OCI-LY7 (cell line): ENCODE measurements around the gene CRABP2. TPM values are rescaled to one million over a fixed set of nuclear protein-coding genes. Genes with fewer than 3 reads are reported as not detected.

Source experiments
- BruUV-seq: library from RNA; stranded (reverse); fragments of 400-500 nt; replicated peaks from 2 replicates; lab custom pipeline; 2021; lab: Mats Ljungman, UMichigan
- CTCF ChIA-PET: fragments of 300-600 bp; sonication (Branson Sonifier 250); formaldehyde crosslinking; loops from one replicate; lab custom pipeline; 2022; ENCODE audit warnings: antibody characterized with exemption; ENCODE audit not compliant: unreplicated experiment; lab: Charles Lee
- POLR2A ChIA-PET: fragments of 300-600 bp; sonication (Branson Sonifier 250); formaldehyde crosslinking; loops from one replicate; lab custom pipeline; 2022; ENCODE audit warnings: antibody characterized with exemption; lab: Charles Lee
- DNase-seq: peaks from one replicate; pipeline ENCODE4 v3.0.0-alpha.2; 2015; ENCODE audit warnings: low spot score
- H2AFZ ChIP-seq: fragments of 200-600 bp; sonication (generic), shearing (Covaris generic); 2 replicates; pipeline ENCODE4 v1.6.1; 2014; ENCODE audit warnings: mild to moderate bottlenecking, antibody characterized with exemption, low read length, moderate library complexity
- H3K27ac ChIP-seq: fragments of 200-600 bp; sonication (generic); 2 replicates; pipeline ENCODE4 v1.5.1; 2014; ENCODE audit warnings: mixed run types, low read depth, mild to moderate bottlenecking, moderate library complexity, low read length, inconsistent platforms; ENCODE audit not compliant: poor library complexity, severe bottlenecking
- H3K36me3 ChIP-seq: fragments of 200-600 bp; sonication (generic); 2 replicates; pipeline ENCODE4 v1.6.1; 2014; ENCODE audit warnings: mild to moderate bottlenecking, antibody characterized with exemption, low read length, moderate library complexity, mixed read lengths; ENCODE audit not compliant: insufficient read depth
- H3K4me1 ChIP-seq: fragments of 200-600 bp; sonication (generic); 2 replicates; pipeline ENCODE4 v1.5.1; 2014; ENCODE audit warnings: mild to moderate bottlenecking, low read length; ENCODE audit not compliant: insufficient read depth, poor library complexity, severe bottlenecking
- H3K4me2 ChIP-seq: fragments of 200-600 bp; sonication (generic); 2 replicates; pipeline ENCODE4 v1.6.1; 2014; ENCODE audit warnings: mild to moderate bottlenecking, low read length
- H3K4me3 ChIP-seq: fragments of 200-600 bp; sonication (generic); 2 replicates; pipeline ENCODE4 v1.5.1; 2014; ENCODE audit warnings: mild to moderate bottlenecking, low read depth, low read length; ENCODE audit not compliant: poor library complexity, severe bottlenecking
- H3K79me2 ChIP-seq: fragments of 200-600 bp; sonication (generic); 2 replicates; pipeline ENCODE4 v1.6.1; 2016; ENCODE audit warnings: low read depth, mild to moderate bottlenecking, low read length, moderate library complexity, mixed read lengths; ENCODE audit not compliant: insufficient read depth
- H3K9me2 ChIP-seq: fragments of 200-600 bp; sonication (generic); 2 replicates; pipeline ENCODE4 v1.6.1; 2016; ENCODE audit warnings: mild to moderate bottlenecking, low read length, mixed read lengths; ENCODE audit not compliant: insufficient read depth
- H3K9me3 ChIP-seq: fragments of 200-600 bp; sonication (generic); 2 replicates; pipeline ENCODE4 v1.6.1; 2014; ENCODE audit warnings: mild to moderate bottlenecking, mixed run types, low read length, mixed read lengths
- H4K20me1 ChIP-seq: fragments of 200-600 bp; sonication (generic); 2 replicates; pipeline ENCODE4 v1.6.1; 2014; ENCODE audit warnings: mild to moderate bottlenecking, antibody characterized with exemption, low read length, moderate library complexity, mixed read lengths; ENCODE audit not compliant: insufficient read depth
- CTCF ChIP-seq: fragments of 200-600 bp; sonication (generic); conservative IDR thresholded peaks from 2 replicates; pipeline ENCODE4 v1.5.1; 2014; ENCODE audit warnings: mild to moderate bottlenecking, antibody characterized with exemption, low read length, moderate library complexity, mixed read lengths
- EZH2phosphoT487 ChIP-seq: fragments of 200-600 bp; sonication (generic); IDR thresholded peaks from 2 replicates; pipeline ENCODE4 v1.6.1; 2018; ENCODE audit warnings: low read depth, borderline replicate concordance, mild to moderate bottlenecking, mixed run types, antibody characterized with exemption, low read length, moderate library complexity, mixed read lengths
- intact Hi-C: fragments of 100-400 bp; cut with micrococcal nuclease; formaldehyde crosslinking; loops from one replicate; pipeline ENCODE4 v1.10.0; 2022; ENCODE audit not compliant: unreplicated experiment
- total RNA-seq, 2 experiments: library from RNA; depleted of rRNA in 1 of 2; stranded (reverse); fragments of >200 nt in 1 of 2; shearing (Covaris generic) in 1 of 2; gene quantifications; 2 replicates each; pipeline ENCODE4 v1.2.3, GENCODE V29; 2014 to 2022

Gene CRABP2
- total RNA-seq, 2 experiments from 2014 or later: 2.1 to 2.8 TPM

GRCh38 chr1:156703336-156703735 lies 2.0 kb downstream of the CRABP2 start:
- no TSS peak for BruUV-seq
- H3K36me3 ChIP-seq: no peaks in the 10 kb centered on the region
- DNase-seq: no peak
- TF ChIP-seq EZH2phosphoT487: no peak
- TF ChIP-seq CTCF: no peak
- ChIA-PET CTCF (interaction anchor here (0.6 kb wide), 1 partner anchor 79 kb away, joined by 3 read pairs; no protein-coding TSS in a partner anchor), POLR2A (interaction anchor here (0.7 kb wide), 1 partner anchor 53 kb away, joined by 3 read pairs; no protein-coding TSS in a partner anchor)
- no peak overlapping the region for H2AFZ ChIP-seq
- intact Hi-C loops: no loop called here
- no peaks in the 10 kb centered on the region for H3K79me2 ChIP-seq
- H3K27ac ChIP-seq: no peak overlapping the region
- H3K4me3 ChIP-seq: no peak overlapping the region
- no peak overlapping the region for H3K4me2 ChIP-seq
- H4K20me1 ChIP-seq: no peaks in the 10 kb centered on the region
- H3K9me2 ChIP-seq: no peaks in the 10 kb centered on the region
- no peaks in the 10 kb centered on the region for H3K9me3 ChIP-seq
- H3K4me1 ChIP-seq: peaks cover 17% of the 10 kb centered on the region

- no peak for TF ChIP-seq CTCF
- TF ChIP-seq EZH2phosphoT487: no peak
- H2AFZ ChIP-seq: no peak overlapping the region
- POLR2A ChIA-PET: interaction anchor here (0.9 kb wide), 2 partner anchors 13 to 52 kb away, joined by 4 to 5 read pairs; no protein-coding TSS in a partner anchor
These were observed 4.4 kb downstream of the CRABP2 start for GRCh38 chr1:156700736-156701531.

GRCh38 chr1:156698995-156699394 lies 6.4 kb downstream of the CRABP2 start:
- BruUV-seq: no TSS peak
- ChIA-PET POLR2A (no interaction called here), CTCF (interaction anchor here (2.3 kb wide), 1 partner anchor 10 kb away, joined by 6 read pairs; no protein-coding TSS in a partner anchor)
- Histone ChIP-seq H3K27ac (no peak overlapping the region), H3K79me2 (no peaks in the 10 kb centered on the region), H3K9me2 (no peaks in the 10 kb centered on the region), H3K4me1 (no peaks in the 10 kb centered on the region), H2AFZ (no peak overlapping the region), H3K36me3 (no peaks in the 10 kb centered on the region), H3K4me3 (no peak overlapping the region), H3K4me2 (no peak overlapping the region), H3K9me3 (no peaks in the 10 kb centered on the region), H4K20me1 (no peaks in the 10 kb centered on the region)
- intact Hi-C loops: no loop called here
- TF ChIP-seq EZH2phosphoT487 (no peak), CTCF (no peak)
- DNase-seq: no peak

More at GRCh38 chr1:156700736-156701531, 4.4 kb downstream of the CRABP2 start:
- Histone ChIP-seq H3K9me3 (no peaks in the 10 kb centered on the region), H3K36me3 (no peaks in the 10 kb centered on the region), H3K79me2 (no peaks in the 10 kb centered on the region), H3K4me1 (peaks cover 8% of the 10 kb centered on the region), H3K27ac (no peak overlapping the region), H4K20me1 (no peaks in the 10 kb centered on the region), H3K4me2 (no peak overlapping the region), H3K9me2 (no peaks in the 10 kb centered on the region), H3K4me3 (no peak overlapping the region)
- intact Hi-C loops: no loop called here
- no TSS peak for BruUV-seq
- CTCF ChIA-PET: interaction anchor here (2.3 kb wide), 1 partner anchor 12 kb away, joined by 6 read pairs; no protein-coding TSS in a partner anchor
- DNase-seq: no peak
